Peyer's patch (tissue), 4 donors: ENCODE measurements around the gene CTSZ.

Experiments used
- POLR2A ChIP-seq, 2 donors: fragments of 450-650 bp; IDR thresholded peaks; one replicate each; pipeline ENCODE4 v1.5.1; 2017; ENCODE audit warnings: antibody characterized with exemption in 2 of 2, mild to moderate bottlenecking in 2 of 2, moderate library complexity in 2 of 2
- TF ChIP-seq, protein P1 (sequence below), 6 experiments: fragments of 450-650 bp in 4 of 6; fragments of 200-600 bp in 2 of 6; sonication (generic) in 1 of 6; IDR thresholded peaks; one replicate each; pipeline ENCODE4 v1.5.1; 2017 to 2019; ENCODE audit warnings: antibody characterized with exemption in 6 of 6, mild to moderate bottlenecking in 3 of 6, moderate library complexity in 1 of 6

- no peak for TF ChIP-seq POLR2A (IDR thresholded peaks at IDR 0.05)
- TF ChIP-seq, protein P1, sequence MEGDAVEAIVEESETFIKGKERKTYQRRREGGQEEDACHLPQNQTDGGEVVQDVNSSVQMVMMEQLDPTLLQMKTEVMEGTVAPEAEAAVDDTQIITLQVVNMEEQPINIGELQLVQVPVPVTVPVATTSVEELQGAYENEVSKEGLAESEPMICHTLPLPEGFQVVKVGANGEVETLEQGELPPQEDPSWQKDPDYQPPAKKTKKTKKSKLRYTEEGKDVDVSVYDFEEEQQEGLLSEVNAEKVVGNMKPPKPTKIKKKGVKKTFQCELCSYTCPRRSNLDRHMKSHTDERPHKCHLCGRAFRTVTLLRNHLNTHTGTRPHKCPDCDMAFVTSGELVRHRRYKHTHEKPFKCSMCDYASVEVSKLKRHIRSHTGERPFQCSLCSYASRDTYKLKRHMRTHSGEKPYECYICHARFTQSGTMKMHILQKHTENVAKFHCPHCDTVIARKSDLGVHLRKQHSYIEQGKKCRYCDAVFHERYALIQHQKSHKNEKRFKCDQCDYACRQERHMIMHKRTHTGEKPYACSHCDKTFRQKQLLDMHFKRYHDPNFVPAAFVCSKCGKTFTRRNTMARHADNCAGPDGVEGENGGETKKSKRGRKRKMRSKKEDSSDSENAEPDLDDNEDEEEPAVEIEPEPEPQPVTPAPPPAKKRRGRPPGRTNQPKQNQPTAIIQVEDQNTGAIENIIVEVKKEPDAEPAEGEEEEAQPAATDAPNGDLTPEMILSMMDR (IDR thresholded peaks at IDR 0.05), result no peak
Observed at GRCh38 chr20:59035381-59035780, 28.3 kb upstream of the CTSZ start.
